NOMO-1 treated with DMSO at 0.1 percent for 48 hours (cell line): ENCODE results near the gene PRPS1.
"Not testable (repeated sequence)": the region's sequence is repeated elsewhere in the genome, so short reads cannot be mapped to it uniquely, and the experiment has no call there.

Experiments used
- DNase-seq: peaks from one replicate; lab custom pipeline; 2025; ENCODE audit not compliant: unreplicated experiment; lab: John Stamatoyannopoulos, UW

Gene PRPS1

DNA sequence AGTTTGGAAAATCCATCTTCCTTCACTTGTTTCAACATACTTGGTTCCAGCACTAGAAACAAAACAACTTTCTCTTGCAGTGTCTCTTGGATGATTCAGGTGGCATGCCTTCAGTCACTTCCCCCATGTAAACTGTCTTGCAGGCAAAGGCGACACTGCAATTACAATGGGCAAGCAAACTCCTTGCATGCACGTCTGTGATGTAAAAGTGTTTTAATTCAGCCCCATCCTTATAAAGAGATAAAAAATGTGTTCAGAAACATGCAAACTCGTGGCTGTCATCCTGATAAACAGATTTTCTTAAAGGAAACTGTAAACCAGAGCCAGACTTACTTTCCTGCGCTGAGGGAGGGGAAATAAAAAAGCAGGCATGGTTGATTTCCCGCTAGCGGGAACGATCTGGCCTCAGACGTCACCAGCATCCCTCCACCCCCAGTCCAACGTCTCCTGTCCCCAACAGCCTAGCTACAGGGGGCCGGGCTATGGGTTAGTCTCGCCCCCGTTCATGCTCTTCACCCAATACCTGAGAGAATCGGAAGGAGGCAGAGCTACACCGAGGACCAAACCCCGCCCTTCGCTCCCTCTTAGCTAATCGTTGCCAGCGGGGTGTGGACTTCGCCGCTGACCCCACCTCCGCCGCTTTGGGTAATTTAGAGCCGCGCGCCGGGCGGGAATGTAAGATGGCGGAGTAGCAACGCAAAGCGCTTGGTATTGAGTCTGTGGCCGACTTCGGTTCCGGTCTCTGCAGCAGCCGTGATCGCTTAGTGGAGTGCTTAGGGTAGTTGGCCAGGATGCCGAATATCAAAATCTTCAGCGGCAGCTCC lies at the start of gene PRPS1:
TSS of gene PRPS1 (plus strand) at position 673 of the 824 bp plus-strand sequence. CDS start at position 792, 119 bp downstream.
- DNase-seq, result peak; percentile 92

GRCh38 chrX:107579956-107580355 lies 48.4 kb upstream of the PRPS1 start:
- no peak for DNase-seq

- no peak for DNase-seq
Measured at GRCh38 chrX:107581923-107582322, 46.4 kb upstream of the PRPS1 start.

DNA sequence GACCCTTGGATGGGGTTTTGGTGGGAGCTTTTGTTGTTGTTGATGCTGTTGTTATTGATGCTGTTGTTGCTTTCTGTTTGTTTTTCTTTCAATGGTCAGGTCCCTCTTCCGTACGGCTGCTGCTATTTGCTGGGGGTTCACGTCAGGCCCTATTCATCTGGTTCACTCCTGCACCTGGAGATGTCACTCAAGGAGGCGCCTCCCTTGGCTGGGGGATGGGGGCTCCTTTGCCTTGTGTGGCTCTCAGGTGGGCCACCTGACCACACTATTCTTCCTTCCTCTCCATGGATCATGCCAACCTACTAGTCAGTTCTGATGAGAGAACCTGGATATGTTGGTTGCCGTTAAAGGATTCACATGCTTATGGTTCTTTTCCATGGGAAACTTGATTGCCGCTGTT lies 39.1 kb upstream of the PRPS1 start:
- DNase-seq, result no peak

GRCh38 chrX:107596651-107597050 lies 31.7 kb upstream of the PRPS1 start:
- no peak for DNase-seq

DNA sequence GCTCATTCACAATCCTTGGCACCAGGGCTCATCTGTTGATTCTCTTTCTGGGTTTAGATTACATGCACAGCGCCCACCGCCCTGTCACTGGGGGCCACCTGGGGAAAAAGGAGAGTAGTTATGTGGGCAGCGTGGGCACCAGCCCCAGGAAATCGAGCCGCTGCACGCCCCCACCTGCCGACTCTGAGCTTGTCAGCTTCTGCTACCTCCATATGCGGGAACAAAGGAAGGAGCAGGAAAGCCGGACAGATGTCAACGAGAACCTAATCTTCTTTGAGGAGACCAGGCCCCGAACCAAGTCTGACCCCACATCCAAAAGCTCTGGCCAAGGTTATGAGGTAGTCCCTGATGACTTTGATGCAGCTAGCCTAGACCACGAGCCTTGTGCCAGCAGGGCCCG lies 31.0 kb upstream of the PRPS1 start:
- DNase-seq, result no peak

- DNase-seq, result no peak
Measured at GRCh38 chrX:107597791-107598190, 30.5 kb upstream of the PRPS1 start.

GRCh38 chrX:107599450-107599861 lies 28.9 kb upstream of the PRPS1 start:
- no peak for DNase-seq

DNA sequence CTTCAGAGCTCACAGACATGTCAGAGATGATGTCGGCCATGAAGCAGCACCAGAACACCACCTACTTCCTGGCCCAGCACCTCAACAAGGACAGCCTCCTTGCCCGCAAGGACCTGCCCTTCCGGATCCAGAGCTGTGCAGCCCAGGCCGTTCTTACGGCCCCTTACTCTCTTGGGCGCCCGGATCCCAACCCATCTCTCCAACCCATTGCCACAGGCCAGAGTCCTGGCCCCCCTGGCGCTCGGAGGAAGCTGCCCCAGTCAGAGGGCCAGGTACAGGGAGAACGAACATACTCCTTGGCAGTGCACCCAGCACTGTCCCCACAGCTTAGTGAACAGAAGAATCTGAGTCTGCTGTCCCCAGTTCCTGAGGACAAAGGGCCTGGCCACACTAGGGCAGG lies 27.9 kb upstream of the PRPS1 start:
- no peak for DNase-seq

GRCh38 chrX:107601326-107601725 lies 27.0 kb upstream of the PRPS1 start:
- no peak for DNase-seq

- DNase-seq, result no peak
Measured at GRCh38 chrX:107601759-107602158, 26.6 kb upstream of the PRPS1 start.

GRCh38 chrX:107602694-107603239 lies 25.5 kb upstream of the PRPS1 start:
- DNase-seq, result no peak

GRCh38 chrX:107603429-107604159 lies 24.7 kb upstream of the PRPS1 start:
- no peak for DNase-seq

GRCh38 chrX:107609061-107609460 lies 19.2 kb upstream of the PRPS1 start:
- DNase-seq, result not testable (repeated sequence)

- no peak for DNase-seq
Measured at GRCh38 chrX:107610667-107611066, 17.6 kb upstream of the PRPS1 start.

DNA sequence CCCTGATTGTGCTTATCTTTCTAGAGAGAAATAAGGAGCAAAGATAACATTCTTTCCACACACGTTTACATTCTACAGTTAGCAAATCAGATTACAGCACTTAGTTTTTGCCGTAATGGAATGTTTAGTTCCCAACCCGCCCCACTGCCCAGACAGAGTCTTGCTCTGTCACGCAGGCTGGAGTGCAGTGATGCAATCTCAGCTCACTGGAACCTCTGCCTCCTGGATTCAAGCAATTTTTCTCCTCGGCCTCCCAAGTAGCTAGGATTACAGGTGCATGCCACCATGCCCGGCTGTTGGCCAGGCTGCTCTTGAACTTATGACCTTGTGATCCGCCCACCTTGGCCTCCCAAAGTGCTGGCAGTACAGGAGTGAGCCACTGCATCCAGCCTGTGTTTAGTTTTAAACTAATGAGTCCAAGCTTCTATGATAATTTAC lies 8.4 kb upstream of the PRPS1 start:
- no peak for DNase-seq

DNA sequence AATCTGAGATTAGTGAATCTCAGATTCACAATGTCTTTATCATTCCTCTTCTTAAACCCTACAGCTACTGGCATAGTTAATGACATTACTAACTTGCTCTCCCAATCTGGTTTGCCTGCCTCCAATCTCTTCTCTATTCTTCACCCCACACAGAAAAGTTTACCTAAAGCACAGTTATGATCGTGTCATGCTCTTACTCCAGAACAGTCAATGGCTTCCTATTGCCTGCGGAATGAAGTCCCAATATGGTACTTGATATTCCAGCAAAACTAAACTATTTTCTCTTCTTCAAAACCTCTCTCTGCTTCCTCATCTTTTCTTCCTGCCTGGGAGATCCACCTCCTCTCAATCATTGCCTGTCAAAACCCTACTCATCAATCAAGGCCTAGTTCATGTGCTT lies 3.4 kb upstream of the PRPS1 start:
- DNase-seq, result no peak

GRCh38 chrX:107625739-107626138 lies 2.6 kb upstream of the PRPS1 start:
- no peak for DNase-seq

- no peak for DNase-seq
Measured at GRCh38 chrX:107626481-107626880, 1.8 kb upstream of the PRPS1 start.

GRCh38 chrX:107626916-107627315 lies 1.4 kb upstream of the PRPS1 start:
- no peak for DNase-seq

- DNase-seq, result peak; percentile 12
Measured at GRCh38 chrX:107628662-107629539, 591 bp downstream of the PRPS1 start.
